HG03558 (cell line): Measurements from ENCODE around the gene EFCAB12.
A peak's percentile ranks its signal among the peaks of the same experiment; 100 is the strongest.

ENCODE experiments used
- ATAC-seq: cut with Tn5 transposase; IDR thresholded peaks from one replicate; pipeline ENCODE4 v1.9.1; 2021; ENCODE audit warnings: moderate number of reproducible peaks; ENCODE audit not compliant: unreplicated experiment; ENCODE audit errors: extremely low read depth

EFCAB12 gene

GRCh38 chr3:129446926-129447325, 18.5 kb upstream of the EFCAB12 start:
- ATAC-seq = no peak

DNA sequence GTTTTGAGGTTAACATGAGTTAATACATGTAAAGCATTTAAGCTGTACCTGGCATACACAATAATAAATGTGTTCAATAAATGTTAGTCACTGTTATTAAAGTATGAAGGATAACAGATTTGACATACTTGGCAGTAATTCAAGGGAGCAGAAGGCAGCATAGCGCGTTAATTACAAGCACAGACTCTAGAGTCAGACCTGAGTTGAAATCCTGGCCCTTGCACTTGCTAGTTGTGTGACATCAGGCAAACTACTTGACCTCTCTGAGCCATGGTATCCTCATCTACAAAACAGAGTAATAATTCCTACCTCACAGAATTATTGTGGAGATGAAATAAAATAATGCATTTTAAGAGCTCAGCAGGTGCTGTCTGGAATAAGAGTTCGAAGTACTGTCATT, 17.0 kb upstream of the EFCAB12 start:
- ATAC-seq = no peak

- ATAC-seq = no peak
Observed at GRCh38 chr3:129442947-129443346, 14.5 kb upstream of the EFCAB12 start.

GRCh38 chr3:129442486-129442885, 14.1 kb upstream of the EFCAB12 start:
- no peak for ATAC-seq

DNA sequence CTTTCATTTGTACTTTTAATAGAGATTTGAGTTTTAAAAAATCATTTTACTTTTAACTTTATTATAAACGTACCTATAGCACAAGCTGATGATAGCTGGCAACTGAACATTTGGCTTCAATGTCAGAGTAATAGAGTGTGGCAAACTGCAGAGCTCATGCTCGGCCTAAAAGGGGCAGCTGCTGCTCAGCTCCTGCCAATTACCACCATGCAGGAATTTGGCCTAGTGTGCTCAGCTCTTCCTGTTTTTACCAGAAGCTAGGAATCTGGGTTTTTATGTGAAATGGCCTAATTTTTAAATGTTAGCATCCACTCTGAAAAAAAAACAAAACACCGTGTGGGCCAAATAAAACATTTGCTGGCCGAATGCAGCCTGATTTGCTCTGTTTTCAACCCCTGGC, 13.3 kb upstream of the EFCAB12 start:
- no peak for ATAC-seq

DNA sequence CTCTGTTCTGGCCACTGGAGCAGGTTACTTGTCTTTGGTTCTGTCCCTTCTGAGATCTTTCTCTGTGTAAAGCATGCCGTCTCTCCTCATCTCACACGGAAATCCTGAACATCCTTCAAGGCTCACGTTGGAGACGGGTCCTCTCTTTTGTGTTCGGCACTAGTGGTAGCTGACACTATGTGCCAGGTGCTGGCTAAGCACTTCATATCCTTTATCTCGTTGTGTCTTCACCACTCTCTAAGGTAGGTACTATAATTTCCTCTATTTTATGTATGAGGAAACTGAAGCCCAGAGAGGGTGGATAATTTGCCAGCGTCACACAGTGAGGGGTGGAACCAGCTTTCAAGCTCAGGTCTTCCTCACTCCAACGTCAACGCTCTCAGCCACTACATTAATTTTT, 12.8 kb upstream of the EFCAB12 start:
- no peak for ATAC-seq

DNA sequence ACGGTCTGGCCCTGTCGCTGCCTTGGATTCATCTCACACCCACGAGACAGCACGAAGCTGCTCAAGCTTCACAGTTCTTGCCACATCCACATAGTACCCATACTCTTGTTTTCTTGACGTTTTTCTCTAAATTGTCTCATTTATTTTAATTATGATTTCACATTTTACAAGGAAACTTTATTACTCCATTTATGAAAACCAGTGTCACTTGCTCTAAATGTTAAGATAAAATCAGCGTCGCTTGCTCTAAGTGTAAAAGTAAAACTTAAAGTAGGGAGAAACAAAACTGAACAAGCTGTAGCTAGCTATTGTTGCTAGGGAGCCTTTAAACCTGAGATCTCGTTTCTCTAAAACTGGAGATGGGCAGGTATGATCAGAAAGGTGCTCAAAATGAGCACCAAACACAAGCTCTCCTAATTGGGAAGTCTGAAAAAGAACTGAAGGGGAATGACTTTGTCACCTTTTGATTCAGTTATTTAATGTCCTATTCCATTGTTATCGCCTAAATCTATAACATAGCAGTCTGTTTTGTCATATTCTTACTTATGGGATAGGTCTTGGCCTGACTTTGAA, 12.3 kb upstream of the EFCAB12 start:
- ATAC-seq = no peak

- peak; percentile 77 for ATAC-seq
Observed at GRCh38 chr3:129439817-129440617, 11.6 kb upstream of the EFCAB12 start, which contains the start of the genes IFT122 and MBD4. IFT122 (plus strand) TSS chr3:129440224; CDS start chr3:129440331, 107 bp downstream. MBD4 (minus strand) TSS chr3:129439948; CDS start chr3:129439833, 115 bp downstream.

- ATAC-seq = no peak
Observed at GRCh38 chr3:129439226-129439816, 10.9 kb upstream of the EFCAB12 start.

GRCh38 chr3:129435367-129435766, 6.9 kb upstream of the EFCAB12 start:
- no peak for ATAC-seq

DNA sequence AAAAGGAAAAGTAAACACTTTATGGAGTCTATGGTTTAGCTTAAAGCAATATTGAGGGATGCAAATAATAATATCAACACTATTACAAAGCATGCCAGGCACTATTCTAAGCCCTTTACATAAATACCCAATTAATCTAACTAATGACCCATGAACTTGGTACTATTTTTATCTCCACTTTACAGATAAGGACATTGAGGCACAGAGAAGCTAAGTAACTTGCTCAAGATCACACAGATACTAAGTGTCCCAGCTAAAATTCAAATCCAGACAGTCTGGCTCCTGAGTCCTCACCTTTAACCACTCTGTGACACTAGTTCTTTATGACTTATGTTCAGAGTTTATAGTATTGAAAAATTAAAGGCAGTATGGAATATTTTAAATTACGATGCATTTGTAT, 5.7 kb upstream of the EFCAB12 start:
- no peak for ATAC-seq

- no peak for ATAC-seq
Observed at GRCh38 chr3:129433565-129433964, 5.1 kb upstream of the EFCAB12 start.

GRCh38 chr3:129432671-129433070, 4.2 kb upstream of the EFCAB12 start:
- no peak for ATAC-seq

DNA sequence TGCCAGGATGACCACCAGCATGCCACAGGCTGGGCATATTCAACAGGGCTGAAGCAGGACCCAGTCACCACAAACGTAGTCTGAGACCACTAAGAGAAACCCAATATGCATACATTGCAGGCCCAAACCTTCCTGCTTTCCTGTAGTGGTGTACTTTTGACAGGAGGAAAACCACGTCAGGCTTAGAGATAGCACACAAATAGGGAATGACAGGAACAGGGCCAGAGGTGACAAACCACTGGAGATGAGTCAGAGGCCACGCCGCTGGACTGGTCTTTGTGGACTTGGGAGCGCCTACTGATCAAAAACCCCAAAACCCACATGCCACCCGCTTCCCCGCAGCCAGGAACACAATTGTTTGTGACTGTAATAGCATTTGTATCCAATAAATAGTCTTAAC, 3.6 kb upstream of the EFCAB12 start:
- no peak for ATAC-seq

DNA sequence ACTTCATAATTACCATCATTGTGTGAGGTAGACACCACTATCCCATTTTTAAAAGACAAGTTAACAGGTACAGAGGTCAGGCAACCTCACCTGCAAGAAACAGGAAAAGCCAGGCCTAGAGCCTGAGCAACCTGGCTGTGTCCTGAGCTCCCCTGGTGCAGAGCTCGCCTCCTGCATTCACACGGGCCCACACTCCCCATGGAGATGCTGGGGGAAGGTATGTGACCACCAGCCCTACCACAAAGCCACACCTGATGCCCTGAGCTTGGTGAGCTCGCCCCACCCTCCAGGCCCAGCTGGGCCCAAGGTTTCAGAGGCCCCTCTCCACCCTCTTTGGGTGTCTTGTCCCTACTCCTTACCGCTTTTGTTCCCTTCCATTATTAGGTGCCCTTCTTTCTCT, 1.2 kb upstream of the EFCAB12 start:
- ATAC-seq = no peak

DNA sequence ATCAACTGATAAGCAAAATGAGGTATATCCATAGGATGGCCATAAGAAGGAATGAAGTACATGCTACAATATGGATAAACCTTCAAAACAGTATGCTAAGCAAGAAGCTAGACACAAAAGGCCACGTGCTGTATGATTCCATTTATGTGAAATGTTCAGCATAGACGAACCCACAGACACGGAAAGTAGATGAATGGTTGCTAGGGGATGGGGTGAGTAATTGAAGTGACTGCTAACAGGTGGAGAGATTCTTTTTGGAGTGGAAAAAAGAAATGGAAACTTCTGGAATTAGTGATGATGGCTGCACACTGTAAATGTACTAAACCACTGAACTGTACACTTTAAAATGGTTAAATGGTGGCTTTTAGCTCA, 630 bp upstream of the EFCAB12 start:
- ATAC-seq = no peak

- ATAC-seq = no peak
Observed at GRCh38 chr3:129428007-129428375, 445 bp downstream of the EFCAB12 start.

GRCh38 chr3:129425619-129426018, 2.8 kb downstream of the EFCAB12 start:
- ATAC-seq = no peak

GRCh38 chr3:129425213-129425612, 3.2 kb downstream of the EFCAB12 start:
- ATAC-seq = no peak

DNA sequence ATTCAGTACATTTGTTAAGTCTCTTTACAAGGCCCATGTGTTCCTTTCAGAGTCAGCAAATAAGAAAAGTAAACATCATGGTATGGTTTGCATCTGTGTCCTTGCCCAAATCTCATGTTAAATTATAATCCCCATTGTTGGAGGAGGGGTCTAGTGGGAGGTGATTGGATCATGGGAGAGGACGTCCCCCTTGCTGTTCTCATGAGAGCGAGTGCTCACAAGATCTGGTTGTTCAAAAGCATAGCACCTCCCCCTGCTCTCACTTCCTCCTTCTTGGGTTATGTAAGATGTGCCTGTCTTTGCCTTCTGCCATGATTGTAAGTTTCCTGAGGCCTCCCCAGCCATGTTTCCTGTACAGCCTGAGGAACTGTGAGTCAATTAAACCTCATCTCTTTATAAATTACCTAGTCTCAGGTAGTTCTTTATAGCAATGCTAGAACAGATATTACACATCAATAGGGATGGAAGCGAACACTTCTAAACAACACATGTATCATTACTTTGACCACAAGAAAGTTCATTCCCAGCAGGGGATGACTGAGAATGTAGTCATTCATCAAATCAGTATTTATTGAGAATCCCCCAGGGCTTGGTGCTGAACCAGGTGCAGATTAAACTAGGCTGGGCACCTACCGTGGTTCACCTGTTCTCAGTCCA, 4.1 kb downstream of the EFCAB12 start:
- no peak for ATAC-seq

DNA sequence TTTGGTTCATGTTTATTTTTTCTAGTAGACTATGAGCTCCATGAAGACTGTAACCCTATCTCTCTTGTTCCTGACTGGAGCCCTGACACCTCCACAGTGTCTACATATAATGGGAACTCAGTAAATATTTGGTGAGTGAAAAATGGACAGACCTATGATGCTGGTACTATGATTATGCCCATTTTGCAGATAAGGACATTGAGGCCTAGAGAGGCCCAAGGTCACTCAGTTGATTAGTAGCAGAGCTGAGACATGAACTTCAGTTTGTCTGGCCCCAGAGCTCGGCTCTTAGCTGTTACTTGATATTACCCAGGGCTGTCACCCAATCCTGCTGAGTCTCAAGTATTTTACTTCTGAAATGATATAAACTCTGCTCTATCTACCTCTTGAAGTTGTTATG, 5.5 kb downstream of the EFCAB12 start:
- no peak for ATAC-seq
